Panc1 (cell line): ENCODE results near the gene KCND3. TPM values are rescaled to one million over a fixed set of nuclear protein-coding genes. Genes with fewer than 3 reads are reported as not detected.

Experiments
- ATAC-seq: fragments of 200-7000 bp; cut with Tn5 transposase; 2 replicates; pipeline ENCODE4 v1.9.1; 2020; ENCODE audit warnings: mild to moderate bottlenecking, moderate library complexity
- BruUV-seq: library from RNA; stranded (reverse); fragments of 400-500 nt; replicated peaks from 2 replicates; lab custom pipeline; 2021; lab: Mats Ljungman, UMichigan
- CTCF ChIA-PET: fragments of 300-600 bp; sonication (Branson Sonifier 250); formaldehyde crosslinking; loops from one replicate; lab custom pipeline; 2022; ENCODE audit warnings: antibody characterized with exemption; lab: Charles Lee
- POLR2A ChIA-PET: fragments of 300-600 bp; sonication (Branson Sonifier 250); formaldehyde crosslinking; loops from one replicate; lab custom pipeline; 2022; ENCODE audit warnings: antibody characterized with exemption; lab: Charles Lee
- DNase-seq: peaks from one replicate; pipeline ENCODE4 v3.0.0-alpha.2; 2010; ENCODE audit warnings: low read depth, low spot score
- H3K27ac ChIP-seq: 2 replicates; pipeline ENCODE4 v1.5.1; 2011; ENCODE audit warnings: mild to moderate bottlenecking, low read length, inconsistent platforms
- H3K27me3 ChIP-seq: fragments of 200-500 bp; sonication (Bioruptor generic); 2 replicates; pipeline ENCODE4 v1.6.0; 2014; ENCODE audit warnings: low read length, inconsistent platforms; ENCODE audit not compliant: control insufficient read depth, insufficient read depth
- H3K36me3 ChIP-seq: fragments of 200-500 bp; sonication (Bioruptor generic); 2 replicates; pipeline ENCODE4 v1.5.1; 2014; ENCODE audit warnings: inconsistent platforms, mild to moderate bottlenecking, low read length, moderate library complexity; ENCODE audit not compliant: control insufficient read depth, insufficient read depth
- H3K4me1 ChIP-seq: 2 replicates; pipeline ENCODE4 v1.5.1; 2011; ENCODE audit warnings: inconsistent platforms, mild to moderate bottlenecking, low read length, moderate library complexity; ENCODE audit not compliant: control insufficient read depth, insufficient read depth
- H3K4me3 ChIP-seq, 2 experiments: 2 replicates each; pipeline ENCODE4 v1.5.1; 2011 to 2012; ENCODE audit warnings: low read depth in 2 of 2, low read length in 2 of 2, mild to moderate bottlenecking in 2 of 2, inconsistent platforms in 1 of 2, moderate library complexity in 1 of 2
- H3K9me3 ChIP-seq: fragments of 200-500 bp; sonication (Bioruptor generic); 2 replicates; pipeline ENCODE4 v1.5.1; 2014; ENCODE audit warnings: low read depth, mild to moderate bottlenecking, inconsistent platforms, low read length, moderate library complexity; ENCODE audit not compliant: control insufficient read depth, insufficient read depth
- CTCF ChIP-seq: fragments of 450-650 bp; IDR thresholded peaks from 2 replicates; pipeline ENCODE4 v1.5.1; 2017; ENCODE audit warnings: mild to moderate bottlenecking
- POLR2AphosphoS5 ChIP-seq: IDR thresholded peaks from 2 replicates; pipeline ENCODE4 v1.6.1; 2012; ENCODE audit warnings: mild to moderate bottlenecking, low read depth, low read length, moderate library complexity
- SIN3A ChIP-seq: IDR thresholded peaks from 2 replicates; pipeline ENCODE4 v1.6.1; 2012; ENCODE audit warnings: low read depth, mild to moderate bottlenecking, low read length, moderate library complexity, borderline replicate concordance; ENCODE audit not compliant: insufficient read depth
- TCF7L2 ChIP-seq: IDR thresholded peaks from 2 replicates; pipeline ENCODE4 v1.6.1; 2011; ENCODE audit warnings: mild to moderate bottlenecking, low read depth, low read length, inconsistent platforms
- in situ Hi-C: cut with HindIII; loops from 2 replicates; pipeline ENCODE4 v1.10.0; 2016; ENCODE audit warnings: low sequenced_read_pairs, low pct_unique_long_range_greater_than_20kb
- intact Hi-C: fragments of 100-400 bp; cut with micrococcal nuclease; formaldehyde crosslinking; loops from one replicate; pipeline ENCODE4 v1.10.0; 2022; ENCODE audit not compliant: unreplicated experiment
- total RNA-seq: library from RNA; stranded (reverse); gene quantifications from one replicate; pipeline ENCODE4 v1.2.1, GENCODE V29; 2021; ENCODE audit not compliant: unreplicated experiment
- TF ChIP-seq, protein P1 (sequence below), 2 experiments: IDR thresholded peaks; 2 replicates each; pipeline ENCODE4 v1.6.1; 2011 to 2012; ENCODE audit warnings: low read depth in 2 of 2, control low read depth in 1 of 2, low read length in 1 of 2, mild to moderate bottlenecking in 1 of 2, moderate library complexity in 1 of 2; ENCODE audit not compliant: insufficient read depth in 1 of 2

The KCND3 gene
- total RNA-seq, 1 experiment from 2014 or later: not detected

DNA sequence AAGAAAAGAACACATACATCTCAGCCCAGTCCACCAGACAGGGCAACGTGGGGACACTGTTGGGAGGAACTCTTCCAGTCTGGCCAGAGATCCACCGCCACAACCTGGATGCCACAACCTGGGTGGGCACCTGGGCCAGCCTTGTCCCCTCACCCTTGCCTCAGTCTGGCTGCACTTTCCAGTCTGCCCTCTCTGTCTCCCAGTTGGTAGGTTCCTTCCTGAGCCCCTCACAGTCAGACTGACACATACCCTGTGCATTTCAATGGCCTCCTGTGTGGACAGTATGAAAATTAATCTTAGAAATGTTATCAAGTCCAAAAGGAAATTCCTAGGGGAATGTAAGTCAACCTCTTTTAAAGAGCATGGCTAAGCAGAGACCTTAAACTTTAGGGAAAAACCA lies 184.2 kb downstream of the KCND3 start:
- no peak for TF ChIP-seq CTCF
- TF ChIP-seq TCF7L2: no peak
- TF ChIP-seq SIN3A: no peak
- no peak for TF ChIP-seq POLR2AphosphoS5
- TF ChIP-seq, protein P1, sequence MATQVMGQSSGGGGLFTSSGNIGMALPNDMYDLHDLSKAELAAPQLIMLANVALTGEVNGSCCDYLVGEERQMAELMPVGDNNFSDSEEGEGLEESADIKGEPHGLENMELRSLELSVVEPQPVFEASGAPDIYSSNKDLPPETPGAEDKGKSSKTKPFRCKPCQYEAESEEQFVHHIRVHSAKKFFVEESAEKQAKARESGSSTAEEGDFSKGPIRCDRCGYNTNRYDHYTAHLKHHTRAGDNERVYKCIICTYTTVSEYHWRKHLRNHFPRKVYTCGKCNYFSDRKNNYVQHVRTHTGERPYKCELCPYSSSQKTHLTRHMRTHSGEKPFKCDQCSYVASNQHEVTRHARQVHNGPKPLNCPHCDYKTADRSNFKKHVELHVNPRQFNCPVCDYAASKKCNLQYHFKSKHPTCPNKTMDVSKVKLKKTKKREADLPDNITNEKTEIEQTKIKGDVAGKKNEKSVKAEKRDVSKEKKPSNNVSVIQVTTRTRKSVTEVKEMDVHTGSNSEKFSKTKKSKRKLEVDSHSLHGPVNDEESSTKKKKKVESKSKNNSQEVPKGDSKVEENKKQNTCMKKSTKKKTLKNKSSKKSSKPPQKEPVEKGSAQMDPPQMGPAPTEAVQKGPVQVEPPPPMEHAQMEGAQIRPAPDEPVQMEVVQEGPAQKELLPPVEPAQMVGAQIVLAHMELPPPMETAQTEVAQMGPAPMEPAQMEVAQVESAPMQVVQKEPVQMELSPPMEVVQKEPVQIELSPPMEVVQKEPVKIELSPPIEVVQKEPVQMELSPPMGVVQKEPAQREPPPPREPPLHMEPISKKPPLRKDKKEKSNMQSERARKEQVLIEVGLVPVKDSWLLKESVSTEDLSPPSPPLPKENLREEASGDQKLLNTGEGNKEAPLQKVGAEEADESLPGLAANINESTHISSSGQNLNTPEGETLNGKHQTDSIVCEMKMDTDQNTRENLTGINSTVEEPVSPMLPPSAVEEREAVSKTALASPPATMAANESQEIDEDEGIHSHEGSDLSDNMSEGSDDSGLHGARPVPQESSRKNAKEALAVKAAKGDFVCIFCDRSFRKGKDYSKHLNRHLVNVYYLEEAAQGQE (IDR thresholded peaks at IDR 0.05; ENCODE audit: insufficient read depth in 1 of 2, low read depth in 2 of 2, low read length in 1 of 2): no peak
- in situ Hi-C loops: no loop called here
- no peaks in the 10 kb centered on the region for H3K36me3 ChIP-seq
- ChIA-PET CTCF (no interaction called here), POLR2A (no interaction called here)
- H3K4me1 ChIP-seq: no peaks in the 10 kb centered on the region
- DNase-seq (no peak), ATAC-seq (no peak)
- intact Hi-C loops: no loop called here
- H3K27ac ChIP-seq: no peak overlapping the region
- H3K4me3 ChIP-seq: no peak overlapping the region
- no peaks in the 10 kb centered on the region for H3K27me3 ChIP-seq
- H3K9me3 ChIP-seq: no peaks in the 10 kb centered on the region
- no TSS peak for BruUV-seq

- no peaks in the 10 kb centered on the region for H3K36me3 ChIP-seq
- no peaks in the 10 kb centered on the region for H3K4me1 ChIP-seq
- DNase-seq: no peak
- TF ChIP-seq CTCF: no peak
- no peak for TF ChIP-seq POLR2AphosphoS5
- TF ChIP-seq, protein P1 (IDR thresholded peaks at IDR 0.05; ENCODE audit: insufficient read depth in 1 of 2, low read depth in 2 of 2, low read length in 1 of 2): no peak
- TF ChIP-seq SIN3A: no peak
- TF ChIP-seq TCF7L2: no peak
- intact Hi-C loops: no loop called here
- no peak overlapping the region for H3K27ac ChIP-seq
- H3K4me3 ChIP-seq: no peak overlapping the region
- in situ Hi-C loops: no loop called here
- no peaks in the 10 kb centered on the region for H3K27me3 ChIP-seq
- no peaks in the 10 kb centered on the region for H3K9me3 ChIP-seq
- CTCF ChIA-PET: no interaction called here
- ATAC-seq: no peak
- BruUV-seq: no TSS peak
- POLR2A ChIA-PET: no interaction called here
Measured at GRCh38 chr1:111804776-111805175, 184.7 kb downstream of the KCND3 start.
